GM12878 (cell line): ENCODE measurements around the gene CPT2. TPM values are rescaled to one million over a fixed set of nuclear protein-coding genes. Genes with fewer than 3 reads are reported as not detected.

Experiments used
- ATAC-seq: fragments of 200-7000 bp; cut with Tn5 transposase; 3 replicates; pipeline ENCODE4 v1.9.1; 2020; ENCODE audit warnings: mild to moderate bottlenecking, moderate library complexity
- BruUV-seq: library from RNA; stranded (reverse); fragments of 400-500 nt; replicated peaks from 2 replicates; lab custom pipeline; 2021; lab: Mats Ljungman, UMichigan
- CTCF ChIA-PET: fragments of 300-600 bp; sonication (Branson Sonifier 250); formaldehyde crosslinking; extraction: SDS; loops from one replicate; lab custom pipeline; 2021; ENCODE audit warnings: inconsistent platforms; lab: Yijun Ruan, JAX
- POLR2A ChIA-PET: fragments of 350-600 bp; formaldehyde crosslinking; extraction: SDS; loops from one replicate; lab custom pipeline; 2021; ENCODE audit warnings: inconsistent platforms; lab: Charles Lee
- RAD21 ChIA-PET: fragments of 300-600 bp; sonication (Branson Sonifier 250); formaldehyde crosslinking; loops from one replicate; lab custom pipeline; 2023; ENCODE audit warnings: antibody characterized with exemption; ENCODE audit not compliant: unreplicated experiment; lab: Charles Lee
- SMC1A ChIA-PET: fragments of 300-600 bp; sonication (Branson Sonifier 250); formaldehyde crosslinking; loops from one replicate; lab custom pipeline; 2023; ENCODE audit not compliant: unreplicated experiment, uncharacterized antibody; lab: Charles Lee
- DNase-seq: peaks from one replicate; pipeline ENCODE4 v3.0.0-alpha.2; 2011; ENCODE audit warnings: low read depth, low spot score
- FAIRE-seq: peaks from 3 replicates; lab custom pipeline; 2011; peaks lifted over from hg19 to GRCh38; lab: Jason Lieb, UNC
- H2AFZ ChIP-seq: 2 replicates; pipeline ENCODE4 v1.6.0; 2011; ENCODE audit warnings: low read depth, low read length, control low read depth; ENCODE audit not compliant: control insufficient read depth
- H3K27ac ChIP-seq: 2 replicates; pipeline ENCODE4 v1.5.1; 2011; ENCODE audit warnings: control low read depth; ENCODE audit not compliant: control insufficient read depth, insufficient read depth
- H3K27me3 ChIP-seq, 2 experiments: replicated peaks in 1 of 2; 2 replicates each; pipeline versions ENCODE4 v1.6.0 to v1.6.1; 2011; ENCODE audit warnings: low read length in 1 of 2; ENCODE audit not compliant: control insufficient read depth in 2 of 2, insufficient read depth in 2 of 2
- H3K36me3 ChIP-seq, 2 experiments: 2 replicates each; pipeline ENCODE4 v1.5.1; 2011; ENCODE audit warnings: low read length in 1 of 2; ENCODE audit not compliant: control insufficient read depth in 2 of 2, insufficient read depth in 2 of 2
- H3K4me1 ChIP-seq: 2 replicates; pipeline ENCODE4 v1.6.1; 2011; ENCODE audit warnings: mild to moderate bottlenecking, low read length, moderate library complexity, mixed read lengths; ENCODE audit not compliant: control insufficient read depth, insufficient read depth
- H3K4me2 ChIP-seq: 2 replicates; pipeline ENCODE4 v1.6.0; 2011; ENCODE audit warnings: control low read depth; ENCODE audit not compliant: control insufficient read depth, insufficient read depth
- H3K4me3 ChIP-seq: fragments of 200-600 bp; sonication (generic); 2 replicates; pipeline ENCODE4 v1.5.1; 2016
- H3K79me2 ChIP-seq: 2 replicates; pipeline ENCODE4 v1.6.0; 2011; ENCODE audit warnings: low read length; ENCODE audit not compliant: control insufficient read depth, insufficient read depth
- H3K9ac ChIP-seq: 2 replicates; pipeline ENCODE4 v1.8.0; 2011; ENCODE audit warnings: low read length, control low read depth, mixed read lengths; ENCODE audit not compliant: control insufficient read depth, insufficient read depth
- H3K9me3 ChIP-seq: replicated peaks from 3 replicates; pipeline ENCODE4 v1.5.1; 2011; ENCODE audit warnings: mild to moderate bottlenecking, low read length; ENCODE audit not compliant: control insufficient read depth, insufficient read depth
- H4K20me1 ChIP-seq: 2 replicates; pipeline ENCODE4 v1.6.0; 2011; ENCODE audit not compliant: control insufficient read depth, insufficient read depth
- CTCF ChIP-seq, 3 experiments: IDR thresholded peaks in 2 of 3; conservative IDR thresholded peaks in 1 of 3; 2 replicates each; pipeline ENCODE4 v1.5.1; 2011; ENCODE audit warnings: low read depth in 3 of 3, low read length in 3 of 3, mild to moderate bottlenecking in 3 of 3, control low read depth in 2 of 3, moderate library complexity in 2 of 3, inconsistent platforms in 1 of 3, mixed read lengths in 1 of 3; ENCODE audit not compliant: control insufficient read depth in 2 of 3, insufficient read depth in 1 of 3; ENCODE audit errors: extremely low read depth in 1 of 3
- E2F4 ChIP-seq: IDR thresholded peaks from 2 replicates; pipeline ENCODE4 v1.6.1; 2012; ENCODE audit warnings: low read depth, low read length, improper control_type of control experiment
- E2F8 ChIP-seq: fragments of 450-650 bp; IDR thresholded peaks from 2 replicates; pipeline ENCODE4 v1.6.1; 2018; ENCODE audit warnings: mild to moderate bottlenecking, low read depth, moderate library complexity; ENCODE audit not compliant: partially characterized antibody
- GABPA ChIP-seq: IDR thresholded peaks from 2 replicates; pipeline ENCODE4 v1.6.1; 2014; ENCODE audit warnings: antibody characterized with exemption, low read depth, mild to moderate bottlenecking, inconsistent platforms
- JUND ChIP-seq: IDR thresholded peaks from 2 replicates; pipeline ENCODE4 v1.6.1; 2012; ENCODE audit warnings: low read depth, mild to moderate bottlenecking, low read length, improper control_type of control experiment, moderate library complexity
- KDM1A ChIP-seq: fragments of 200-600 bp; sonication (generic); IDR thresholded peaks from 2 replicates; pipeline ENCODE4 v1.6.1; 2016; ENCODE audit warnings: borderline replicate concordance
- KLF5 ChIP-seq: fragments of 450-650 bp; IDR thresholded peaks from 2 replicates; pipeline ENCODE4 v1.6.1; 2014; ENCODE audit warnings: mild to moderate bottlenecking; ENCODE audit not compliant: partially characterized antibody
- LARP7 ChIP-seq: fragments of 450-650 bp; IDR thresholded peaks from 2 replicates; pipeline ENCODE4 v1.6.1; 2017; ENCODE audit warnings: mild to moderate bottlenecking
- MXI1 ChIP-seq: fragments of 150-350 bp; IDR thresholded peaks from 2 replicates; pipeline ENCODE4 v1.6.1; 2011; ENCODE audit warnings: low read depth, mild to moderate bottlenecking, inconsistent platforms, low read length, improper control_type of control experiment
- PML ChIP-seq: IDR thresholded peaks from 2 replicates; pipeline ENCODE4 v1.6.1; 2012; ENCODE audit warnings: low read length, inconsistent platforms
- POLR2A ChIP-seq: IDR thresholded peaks from 2 replicates; pipeline ENCODE4 v1.6.1; 2011; ENCODE audit warnings: low read depth, mild to moderate bottlenecking, low read length
- RBBP5 ChIP-seq: fragments of 200-600 bp; sonication (generic); conservative IDR thresholded peaks from 2 replicates; pipeline ENCODE4 v1.6.1; 2016
- RCOR1 ChIP-seq: conservative IDR thresholded peaks from 2 replicates; pipeline ENCODE4 v1.6.1; 2012; ENCODE audit warnings: low read depth, low read length, improper control_type of control experiment
- STAT3 ChIP-seq: IDR thresholded peaks from 2 replicates; pipeline ENCODE4 v1.6.1; 2011; ENCODE audit warnings: low read depth, low read length, improper control_type of control experiment
- ZBTB11 ChIP-seq: fragments of 450-650 bp; formaldehyde crosslinking; IDR thresholded peaks from 2 replicates; pipeline ENCODE4 v1.5.0; 2022; ENCODE audit warnings: mild to moderate bottlenecking, missing genetic modification characterization
- WGBS: methylation state at CpG from one replicate; pipeline ENCODE4 v1.1.6; 2016; ENCODE audit warnings: low lambda C conversion rate; ENCODE audit not compliant: insufficient replicate concordance, insufficient coverage; ENCODE audit errors: missing lambda C conversion rate; 5-methylcytosine and 5-hydroxymethylcytosine counted together
- in situ Hi-C: fragments of 300-500 bp; cut with MboI; formaldehyde crosslinking; loops from 9 replicates; pipeline ENCODE4 v1.14.3; 2018; ENCODE audit warnings: mixed read lengths
- intact Hi-C: fragments of 100-400 bp; cut with micrococcal nuclease; formaldehyde crosslinking; loops from one replicate; pipeline ENCODE4 v1.14.2; 2022; ENCODE audit not compliant: unreplicated experiment
- polyA plus RNA-seq, 11 experiments: library from polyadenylated mRNA; depleted of rRNA in 4 of 11; unstranded in 6 of 11; stranded (reverse) in 5 of 11; fragments of >200 nt; fragmentation: Nextera tagmentation in 4 of 11; fragmentation: Illumina TruSeq in 1 of 11; extraction: Ambion mirVana in 4 of 11; extraction: Trizol in 1 of 11; gene quantifications; 1 replicate in 1 of 11; 2 replicates in 10 of 11; pipeline versions ENCODE4 v1.2.1 to v1.2.3, GENCODE V29; 2011 to 2016; ENCODE audit warnings: inconsistent platforms in 2 of 11, missing spikeins in 2 of 11, low read depth in 1 of 11
- total RNA-seq, 4 experiments: library from RNA; depleted of rRNA in 3 of 4; stranded (reverse); fragments of >200 nt in 3 of 4; fragmentation: Illumina TruSeq in 1 of 4; extraction: Trizol in 1 of 4; gene quantifications; 2 replicates each; pipeline versions ENCODE4 v1.2.1 to v1.2.3, GENCODE V29; 2013 to 2021

CPT2 gene
- total and polyA plus RNA-seq, 10 of the 15 experiments (the other 5 are each of a cell fraction or from before 2014, with no cell fraction given): 10.1 to 36.2 (median 26.3) TPM

GRCh38 chr1:53153752-53154151, 42.9 kb upstream of the CPT2 start:
- peaks cover 0 to 1% of the 10 kb centered on the region in 2 experiments; a peak in 1 of 4 replicates for H3K27me3 ChIP-seq
- CTCF ChIA-PET: no interaction called here
- H2AFZ ChIP-seq: no peak overlapping the region
- BruUV-seq: no TSS peak
- no peak overlapping the region for H3K9ac ChIP-seq
- H3K4me1 ChIP-seq: no peaks in the 10 kb centered on the region
- no peak overlapping the region for H3K27ac ChIP-seq
- no peak overlapping the region for H3K4me3 ChIP-seq
- in situ Hi-C loops (no loop called here), intact Hi-C loops (no loop called here)
- DNase-seq (no peak), FAIRE-seq (no peak), ATAC-seq (no peak)
- no peaks in the 10 kb centered on the region for H3K9me3 ChIP-seq
- no peak overlapping the region for H3K4me2 ChIP-seq
- RAD21 ChIA-PET: interaction anchor here (0.6 kb wide), 1 partner anchor 33 kb away, joined by 3 read pairs; no protein-coding TSS in a partner anchor
- no peaks in the 10 kb centered on the region for H4K20me1 ChIP-seq
- no peak for TF ChIP-seq RCOR1
- TF ChIP-seq MXI1: no peak
- TF ChIP-seq POLR2A: no peak
- no peak for TF ChIP-seq RBBP5
- TF ChIP-seq KDM1A: no peak
- no peak for TF ChIP-seq E2F4
- TF ChIP-seq ZBTB11: no peak
- TF ChIP-seq GABPA: no peak
- no peak for TF ChIP-seq KLF5
- no peak for TF ChIP-seq STAT3
- no peak for TF ChIP-seq E2F8
- TF ChIP-seq PML: no peak
- TF ChIP-seq JUND: no peak
- no peak for TF ChIP-seq CTCF (IDR thresholded peaks at IDR 0.05 in 2 of 3, conservative IDR thresholded peaks at IDR 0.05 in 1 of 3; ENCODE audit: control insufficient read depth in 2 of 3, extremely low read depth in 1 of 3, insufficient read depth in 1 of 3, low read depth in 3 of 3, low read length in 3 of 3)
- TF ChIP-seq LARP7: no peak
- POLR2A ChIA-PET: no interaction called here
- H3K79me2 ChIP-seq: no peaks in the 10 kb centered on the region
- no peaks in the 10 kb centered on the region for H3K36me3 ChIP-seq
- SMC1A ChIA-PET: interaction anchor here (0.8 kb wide), 1 partner anchor 1713 kb away, joined by 3 read pairs; no protein-coding TSS in a partner anchor
- 12% methylated on average over 3 of the region's 3 CpGs for WGBS
